ENCODE measurements around the gene DCST2.

DCST2 gene

GRCh38 chr1:155033524-155033923 is at the start of gene DCST2, which contains the start of gene DCST1:
DCST2 (minus strand) TSS chr1:155033781; CDS start chr1:155033701, 80 bp downstream.
DCST1 (plus strand) TSS chr1:155033824; CDS start chr1:155034037, 213 bp downstream.
- DNase-seq: no peak

GRCh38 chr1:155083052-155083541 is 49.5 kb upstream of the DCST2 start:
- DNase-seq: no peak

- no peak for DNase-seq
These were observed 48.9 kb upstream of the DCST2 start for GRCh38 chr1:155082301-155083051.

- peak; percentile 38 for DNase-seq
These were observed 48.1 kb upstream of the DCST2 start for GRCh38 chr1:155081472-155082300.

- DNase-seq: no peak
These were observed 47.0 kb upstream of the DCST2 start for GRCh38 chr1:155080312-155081228.

GRCh38 chr1:155079487-155080311 is 46.1 kb upstream of the DCST2 start:
- DNase-seq: no peak

GRCh38 chr1:155079210-155079486 is 45.6 kb upstream of the DCST2 start:
- DNase-seq: no peak

- DNase-seq: peak; percentile 69
These were observed 45.1 kb upstream of the DCST2 start, which contains the start of gene EFNA3 for GRCh38 chr1:155078469-155079209. EFNA3 (plus strand) TSS chr1:155078837; CDS start chr1:155078942, 105 bp downstream.

GRCh38 chr1:155077758-155078445 is 44.3 kb upstream of the DCST2 start:
- no peak for DNase-seq

GRCh38 chr1:155077346-155077745 is 43.8 kb upstream of the DCST2 start:
- DNase-seq: no peak

- DNase-seq: no peak
These were observed 42.8 kb upstream of the DCST2 start for GRCh38 chr1:155076371-155076770.

- DNase-seq: no peak
These were observed 42.0 kb upstream of the DCST2 start for GRCh38 chr1:155075535-155075934.

- peak; percentile 14 for DNase-seq
These were observed 40.0 kb upstream of the DCST2 start for GRCh38 chr1:155073377-155074242.

GRCh38 chr1:155072531-155073289 is 39.1 kb upstream of the DCST2 start:
- DNase-seq: no peak

GRCh38 chr1:155071701-155072100 is 38.1 kb upstream of the DCST2 start:
- DNase-seq: no peak

GRCh38 chr1:155070721-155071569 is 37.4 kb upstream of the DCST2 start:
- DNase-seq: peak; percentile 79

- no peak for DNase-seq
These were observed 36.6 kb upstream of the DCST2 start for GRCh38 chr1:155070158-155070621.
